ENCODE results near the gene SOWAHA. TPM values are rescaled to one million over a fixed set of nuclear protein-coding genes. Genes with fewer than 3 reads are reported as not detected.

SOWAHA gene
- total and polyA plus RNA-seq, 10 of the 15 experiments (the other 5 are each of a cell fraction or from before 2014, with no cell fraction given), result 0.02 to 0.37 (median 0.05) TPM; not detected in 4

GRCh38 chr5:132819468-132819867 lies 6.4 kb downstream of the SOWAHA start:
- TF ChIP-seq ZNF687 (IDR thresholded peaks at IDR 0.05) (0 out of 2 replicates have a peak, but pooled peaks have one; percentile 20), E2F8 (IDR thresholded peaks at IDR 0.05; ENCODE audit: low read depth, partially characterized antibody) (no peak), PML (IDR thresholded peaks at IDR 0.05; ENCODE audit: low read length) (no peak), ZNF592 (IDR thresholded peaks at IDR 0.05) (no peak)
- intact Hi-C loops (cut with micrococcal nuclease; ENCODE audit: unreplicated experiment) (no loop called here), in situ Hi-C loops (cut with MboI) (loop anchor here (5.0 kb wide), 1 partner anchor 432 kb away; no protein-coding TSS in a partner anchor)
- ChIA-PET SMC1A (ENCODE audit: uncharacterized antibody, unreplicated experiment) (interaction anchor here (0.7 to 10.9 kb wide), 40 partner anchors 9 to 581 kb away, joined by 3 to 129 read pairs (median 6); partner anchors contain the start of genes CCNI2, GDF9 and UQCRQ), RAD21 (ENCODE audit: unreplicated experiment) (interaction anchor here (0.8 to 7.7 kb wide), 43 partner anchors 9 to 551 kb away, joined by 3 to 106 read pairs (median 6); partner anchors contain the start of genes CCNI2, GDF9, IL13 and IL4), CTCF (interaction anchor here (0.6 to 7.7 kb wide), 66 partner anchors 9 to 475 kb away, joined by 3 to 159 read pairs (median 6); partner anchors contain the start of genes CCNI2, IL13, IRF1 and KIF3A), POLR2A (interaction anchor here (0.7 to 6.2 kb wide), 6 partner anchors 9 to 135 kb away, joined by 3 to 41 read pairs (median 8); partner anchors contain the start of gene CCNI2)
- BruUV-seq (replicated peaks), result no TSS peak
- ATAC-seq, result peak; percentile 43
- H3K4me1 ChIP-seq (ENCODE audit: control insufficient read depth, insufficient read depth, low read length), result no peaks in the 10 kb centered on the region; the same call in 1 of the 2 replicates
- no peaks in the 10 kb centered on the region for H3K36me3 ChIP-seq (ENCODE audit: control insufficient read depth in 2 of 2, insufficient read depth in 2 of 2, low read length in 1 of 2)
- no peak overlapping the region; the same call in 1 of the 2 replicates for H3K9ac ChIP-seq (ENCODE audit: control insufficient read depth, insufficient read depth, low read length)
- peak overlapping the region; percentile 15; the same call in 1 of the 2 replicates for H2AFZ ChIP-seq (ENCODE audit: control insufficient read depth, low read depth, low read length)
- H3K27me3 ChIP-seq (replicated peaks in 1 of 2; ENCODE audit: control insufficient read depth in 2 of 2, insufficient read depth in 2 of 2, low read length in 1 of 2), result no peaks in the 10 kb centered on the region; a peak in 2 of 4 replicates
- WGBS (ENCODE audit: insufficient coverage, insufficient replicate concordance, low lambda C conversion rate, missing lambda C conversion rate), result 64% methylated on average over 24 of the region's 26 CpGs
- H4K20me1 ChIP-seq (ENCODE audit: control insufficient read depth, insufficient read depth), result no peaks in the 10 kb centered on the region
- H3K79me2 ChIP-seq (ENCODE audit: control insufficient read depth, insufficient read depth, low read length), result no peaks in the 10 kb centered on the region
- no peak overlapping the region for H3K27ac ChIP-seq (ENCODE audit: control insufficient read depth, insufficient read depth)
- no peak overlapping the region for H3K4me3 ChIP-seq
- no peak for DNase-seq (ENCODE audit: low read depth, low spot score)
- FAIRE-seq, result no peak
- no peaks in the 10 kb centered on the region for H3K9me3 ChIP-seq (replicated peaks; ENCODE audit: control insufficient read depth, insufficient read depth, low read length)
- no peak overlapping the region; the same call in 1 of the 2 replicates for H3K4me2 ChIP-seq (ENCODE audit: control insufficient read depth, insufficient read depth)

Data from GM12878 (cell line).